Muscle of back (tissue), 11 donors: ENCODE measurements around the gene ERBIN. TPM values are rescaled to one million over a fixed set of nuclear protein-coding genes. Genes with fewer than 3 reads are reported as not detected.
"Not testable (repeated sequence)": the region's sequence is repeated elsewhere in the genome, so short reads cannot be mapped to it uniquely, and the experiment has no call there.

ENCODE experiments used
- DNase-seq, 3 donors: peaks; one replicate each; pipeline versions ENCODE4 v3.0.0 to v3.0.0-alpha.2; 2013
- polyA plus RNA-seq, 10 donors: library from polyadenylated mRNA; unstranded; fragments of 120-200 nt; gene quantifications; one replicate each; pipeline ENCODE4 v1.2.1, GENCODE V29; 2013; ENCODE audit not compliant: insufficient read length in 10 of 10

ERBIN gene
- polyA plus RNA-seq, 10 donors: 37.4 to 53.0 (median 49.6) TPM

DNA sequence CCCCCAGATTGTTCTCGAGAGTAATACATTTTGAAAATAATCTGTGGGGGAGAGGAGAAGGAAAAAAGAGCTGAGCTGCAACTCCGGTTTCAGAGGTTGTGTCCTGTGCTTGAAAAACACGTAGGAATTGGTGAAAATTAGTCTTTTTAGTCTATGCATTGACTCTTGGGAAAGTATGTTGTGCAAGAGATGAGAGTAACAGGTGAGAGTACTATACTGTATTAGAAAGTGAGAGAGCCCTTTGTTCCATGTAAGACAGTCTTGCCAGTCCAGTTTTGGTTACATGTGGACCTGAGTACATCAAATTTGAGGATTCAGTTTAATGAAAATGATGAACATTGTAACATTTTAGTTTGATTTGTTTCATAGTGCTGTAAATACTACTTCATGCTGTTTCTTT is 27.8 kb downstream of the ERBIN start:
- DNase-seq: no peak

DNA sequence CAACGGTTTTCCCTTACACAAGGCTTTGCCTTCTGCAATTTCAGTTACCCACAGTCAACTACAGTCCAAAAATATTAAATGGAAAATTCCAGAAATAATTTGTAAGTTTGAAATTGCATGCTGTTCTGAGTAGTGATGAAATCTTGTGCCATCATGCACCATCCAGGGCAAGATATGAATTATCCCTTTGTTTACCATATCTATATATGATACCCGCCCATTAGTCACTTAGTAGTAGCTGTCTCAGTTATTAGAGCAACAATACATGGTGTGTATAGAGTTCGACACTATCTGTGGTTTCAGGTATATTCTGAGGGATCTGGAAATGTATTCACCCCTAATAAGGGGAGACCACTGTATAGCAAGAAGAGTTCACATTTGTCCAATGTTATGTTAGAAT is 29.4 kb downstream of the ERBIN start:
- DNase-seq: no peak

DNA sequence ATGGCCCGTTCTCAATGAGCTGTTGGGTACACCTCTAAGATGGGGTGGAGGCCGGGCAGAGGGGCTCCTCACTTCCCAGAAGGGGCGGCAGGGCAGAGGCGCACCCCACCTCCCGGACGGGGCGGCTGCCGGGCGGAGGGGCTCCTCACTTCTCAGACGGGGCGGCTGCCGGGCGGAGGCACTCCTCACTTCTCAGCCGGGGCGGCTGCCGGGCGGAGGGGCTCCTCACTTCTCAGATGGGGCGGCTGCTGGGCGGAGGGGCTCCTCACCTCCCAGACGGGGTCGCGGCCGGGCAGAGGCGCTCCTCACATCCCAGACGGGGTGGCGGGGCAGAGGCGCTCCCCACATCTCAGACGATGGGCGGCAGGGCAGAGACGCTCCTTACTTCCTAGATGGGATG is 31.3 kb downstream of the ERBIN start:
- DNase-seq: not testable (repeated sequence)

DNA sequence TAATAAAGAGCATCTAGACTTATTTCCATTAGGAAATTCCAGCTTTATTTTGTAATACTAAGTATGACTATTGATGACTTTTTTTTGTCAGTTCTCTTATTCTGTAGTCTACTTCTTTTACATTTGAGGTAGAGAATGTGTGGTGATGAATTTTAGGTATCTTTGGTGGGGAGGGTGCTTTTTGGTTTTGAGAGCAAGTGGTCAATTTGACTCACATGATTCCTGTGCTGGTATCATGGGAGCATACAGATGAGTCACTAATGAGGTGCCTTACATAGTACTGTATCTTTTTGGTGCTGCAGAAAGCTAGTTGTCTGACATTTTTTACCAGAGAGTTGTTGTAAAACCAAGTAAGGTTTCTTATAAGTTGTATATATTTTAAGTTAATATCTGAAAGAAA is 35.3 kb downstream of the ERBIN start:
- peak in 1 of 3 donors; percentile 25 for DNase-seq

DNA sequence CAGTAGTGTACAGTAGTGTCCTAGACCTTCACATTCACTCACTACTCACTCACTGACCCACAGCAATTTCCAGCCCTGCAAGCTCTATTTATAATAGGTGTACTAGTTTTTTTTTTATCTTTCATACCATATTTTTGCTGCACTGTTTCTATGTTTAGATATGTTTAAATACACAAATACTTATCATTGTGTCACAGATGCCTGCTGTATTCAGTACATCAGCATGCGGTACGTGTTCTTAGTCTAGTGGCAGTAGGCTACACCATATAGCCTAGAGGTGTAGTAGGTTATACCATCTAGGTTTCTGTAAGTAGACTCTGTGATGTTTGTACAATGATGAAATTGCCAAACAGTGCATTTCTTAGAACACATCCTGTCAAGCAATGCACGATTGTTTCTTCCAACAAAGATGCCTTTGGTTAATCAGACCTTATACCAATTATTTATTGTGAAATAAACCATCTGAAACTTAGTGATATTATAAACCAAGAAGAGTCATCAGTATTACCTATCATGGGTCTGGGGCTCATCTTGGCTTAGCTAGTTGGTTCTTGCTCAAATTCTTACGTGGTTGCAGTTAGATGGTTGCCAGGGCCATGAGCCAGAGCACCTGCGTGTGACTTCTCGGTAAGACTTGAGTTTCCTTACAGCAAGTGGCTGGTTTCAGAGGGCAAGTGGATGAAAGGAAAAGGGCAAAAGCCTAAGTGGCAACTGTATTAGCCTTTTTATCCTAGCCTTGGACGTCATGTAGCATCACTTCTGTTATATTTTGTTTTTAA is 41.1 kb downstream of the ERBIN start:
- no peak for DNase-seq

DNA sequence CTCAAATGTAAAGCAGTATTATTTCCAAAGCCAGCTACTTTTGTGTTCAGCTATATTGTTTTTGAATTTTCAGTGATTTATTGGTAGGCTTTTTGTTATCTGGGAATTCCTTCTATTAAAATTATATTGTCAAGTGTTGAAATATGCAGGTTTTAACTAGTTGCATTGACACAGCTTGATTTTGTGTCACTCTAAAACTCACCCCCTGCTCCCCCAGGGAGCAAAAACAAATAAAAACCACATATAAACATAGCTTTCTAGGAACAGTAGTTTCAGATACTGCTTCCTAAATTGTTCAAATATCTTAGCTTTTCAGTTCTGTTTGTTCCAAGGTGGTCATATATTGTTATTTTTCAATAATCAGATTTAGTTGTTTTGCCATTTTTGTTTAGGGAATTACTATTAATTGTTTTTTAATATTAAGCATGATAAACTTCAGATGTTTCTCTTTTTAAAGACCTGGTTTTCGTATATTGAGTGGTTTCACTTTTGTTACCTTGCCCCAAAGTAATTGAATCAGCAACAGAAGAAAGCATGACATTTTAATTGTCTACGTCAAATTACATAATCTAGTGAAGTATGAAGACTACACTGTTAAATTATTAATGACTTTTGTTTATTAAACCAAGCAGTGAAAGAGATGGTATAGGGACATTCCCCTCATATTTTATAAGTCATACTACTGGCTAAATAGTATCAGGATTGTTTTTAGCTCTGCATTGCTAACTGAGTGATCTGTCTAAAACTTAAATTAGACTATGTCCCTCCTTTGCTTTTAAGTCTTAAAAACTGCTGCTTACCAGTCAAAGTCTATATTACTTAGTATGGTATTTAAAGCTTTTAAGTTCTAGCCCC is 43.4 kb downstream of the ERBIN start:
- DNase-seq: no peak

DNA sequence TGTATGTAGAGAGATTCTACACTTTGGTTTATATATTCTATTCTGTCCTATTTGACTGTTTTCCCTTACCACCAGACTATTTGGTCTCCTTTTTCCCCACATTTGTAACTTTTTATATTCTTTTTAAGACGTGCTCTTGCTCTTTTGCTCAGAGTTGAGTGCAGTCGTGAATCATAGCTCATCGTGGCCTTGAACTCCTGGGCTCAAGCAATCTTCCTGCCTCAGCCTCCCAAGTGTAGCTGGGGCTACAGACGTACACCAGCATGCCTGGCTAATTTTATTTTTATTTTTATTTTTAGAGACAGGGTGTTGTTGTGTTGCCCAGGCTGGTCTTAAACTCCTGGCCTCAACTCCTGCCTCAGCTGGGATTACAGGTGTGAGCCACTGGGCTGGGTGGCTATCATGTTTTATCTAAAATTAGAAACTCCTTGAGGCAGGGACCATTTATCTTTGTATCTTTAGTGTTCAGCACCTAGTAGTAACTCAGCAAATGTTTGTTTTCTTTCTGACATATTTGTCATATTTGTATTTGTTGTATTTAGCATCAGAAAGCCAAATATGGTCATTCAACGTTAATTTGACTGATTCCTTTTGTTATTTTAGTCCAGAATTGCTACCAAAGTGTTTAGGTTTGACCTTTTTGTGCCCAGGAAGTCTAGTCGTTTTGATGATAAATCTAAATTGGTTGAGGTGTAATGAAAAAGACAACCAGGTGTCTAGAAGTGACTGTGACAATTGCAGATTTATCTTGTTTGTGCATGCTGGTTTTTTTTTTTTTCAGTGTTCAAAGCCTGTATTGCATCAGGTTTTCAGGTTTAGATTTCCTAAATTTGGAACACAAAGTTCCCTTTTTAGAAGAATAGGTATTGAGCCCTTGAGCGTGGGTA is 44.3 kb downstream of the ERBIN start:
- DNase-seq: no peak

DNA sequence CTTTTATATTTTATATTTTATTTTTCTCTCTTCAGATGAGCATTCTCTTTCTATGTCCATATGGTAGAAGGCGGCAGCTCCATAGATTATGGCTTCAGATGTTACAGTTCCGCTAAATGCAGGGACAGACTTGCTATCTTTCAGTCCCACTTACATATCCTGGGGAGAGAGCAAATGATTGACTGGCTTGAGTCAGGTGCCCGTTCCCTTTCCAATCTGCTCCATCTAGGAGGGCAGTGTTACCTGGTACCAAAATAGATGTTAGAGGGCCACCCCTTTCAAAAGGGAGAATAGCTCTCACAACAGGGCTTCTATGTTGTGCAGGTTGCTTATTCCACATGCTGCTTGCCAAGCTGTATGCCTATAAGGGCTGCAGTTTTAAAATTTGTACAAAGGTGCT is 45.3 kb downstream of the ERBIN start:
- no peak for DNase-seq

DNA sequence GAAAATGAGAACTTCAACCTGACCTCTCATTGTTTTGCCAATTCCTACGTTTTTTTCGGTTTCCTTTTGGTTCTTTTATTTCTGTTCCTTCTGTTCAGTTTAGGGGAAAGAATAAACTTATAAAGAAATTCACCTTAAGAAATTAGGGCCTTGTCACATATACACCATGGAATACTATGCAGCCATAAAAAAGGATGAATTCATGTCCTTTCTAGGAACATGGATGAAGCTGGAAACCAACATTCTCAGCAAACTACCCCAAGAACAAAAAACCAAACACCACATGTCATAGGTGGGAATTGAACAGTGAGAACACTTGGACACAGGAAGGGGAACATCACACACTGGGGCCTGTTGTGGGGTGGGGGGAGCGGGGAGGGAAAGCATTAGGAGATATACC is 46.5 kb downstream of the ERBIN start:
- DNase-seq: not testable (repeated sequence)

DNA sequence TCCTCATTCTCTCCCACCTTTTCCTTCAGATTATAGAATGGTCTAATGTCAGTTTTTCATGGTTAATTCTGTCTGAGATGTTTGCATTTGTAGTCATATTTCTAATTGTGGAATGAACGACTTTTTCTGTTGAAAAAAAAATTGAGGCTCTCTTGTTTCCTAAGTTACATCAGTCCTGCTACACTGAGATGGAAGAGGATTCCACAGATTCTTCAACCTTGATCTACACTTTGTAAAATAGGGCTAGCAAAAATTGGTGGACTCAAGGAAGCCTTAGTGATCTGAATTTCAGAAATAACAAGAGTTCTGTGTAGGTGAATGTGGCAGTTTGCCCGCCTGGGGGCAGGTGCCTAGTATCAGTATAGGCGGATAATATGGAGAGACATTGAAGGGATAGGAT is 51.9 kb downstream of the ERBIN start:
- DNase-seq: no peak

DNA sequence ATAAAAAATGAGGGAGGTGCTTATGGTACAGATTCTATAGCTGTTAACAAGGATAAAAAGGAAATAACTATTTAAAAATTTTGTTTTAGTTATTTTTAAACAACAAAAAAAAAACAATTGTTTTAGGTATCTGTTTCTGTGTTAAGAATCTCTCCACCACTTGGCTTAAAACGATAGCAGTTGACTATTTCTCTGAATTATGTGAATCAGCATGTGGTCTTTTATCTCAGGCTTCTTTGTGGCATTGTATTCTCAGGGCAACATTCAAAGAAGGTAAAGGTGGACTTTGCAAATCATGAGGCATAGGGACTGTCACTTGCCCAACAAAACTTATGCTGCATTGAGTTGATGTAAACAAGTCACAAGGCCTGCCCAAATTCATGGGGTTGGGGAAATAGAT is 55.2 kb downstream of the ERBIN start:
- no peak for DNase-seq

DNA sequence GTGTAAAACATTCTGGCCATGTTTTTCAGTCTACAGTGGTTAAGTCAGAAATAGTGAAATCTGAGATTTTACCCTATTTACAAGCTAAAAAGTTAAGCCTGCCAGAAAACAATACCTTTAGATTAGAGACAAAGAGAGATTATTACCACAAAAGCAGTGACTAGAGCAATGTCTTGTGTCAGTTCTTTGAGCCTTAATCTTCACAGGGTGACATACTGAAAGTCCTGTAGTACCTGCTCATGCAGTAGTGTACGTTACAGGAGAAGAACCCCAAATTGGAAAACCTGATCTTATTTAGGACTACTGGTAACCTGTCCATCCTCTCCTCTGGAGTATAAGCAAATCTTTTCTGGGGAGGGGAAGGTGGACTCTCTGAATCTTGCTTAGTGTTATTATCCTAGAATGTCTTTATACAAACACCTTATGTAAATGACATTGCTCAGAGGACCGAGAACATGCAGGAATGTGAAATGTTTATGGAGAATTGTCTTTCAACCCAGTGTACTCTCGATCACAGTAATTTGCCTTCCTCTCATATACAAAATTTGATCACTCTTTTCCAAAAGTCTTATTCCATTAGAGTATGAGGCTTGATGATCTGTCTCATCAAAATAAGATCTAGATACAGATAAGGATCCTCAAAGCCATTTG is 55.7 kb downstream of the ERBIN start:
- DNase-seq: no peak

DNA sequence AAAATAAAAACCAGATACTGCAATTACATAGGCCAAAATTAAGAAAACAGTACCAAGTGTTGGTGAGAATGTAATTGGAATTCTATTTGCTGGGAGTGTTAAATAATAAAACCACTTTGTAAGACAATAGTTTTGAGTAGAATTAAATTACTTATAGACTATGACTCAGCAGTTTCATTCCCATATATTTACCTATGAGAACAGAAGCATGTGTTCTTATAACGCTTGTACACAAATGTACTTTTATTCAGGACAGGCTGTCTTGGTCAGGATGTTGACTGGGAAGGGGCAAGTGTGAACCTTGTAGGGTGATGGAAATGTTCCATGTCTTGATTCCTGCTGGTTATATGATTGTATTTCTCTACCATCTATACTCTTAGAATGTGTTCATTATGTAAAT is 56.3 kb downstream of the ERBIN start:
- no peak for DNase-seq

DNA sequence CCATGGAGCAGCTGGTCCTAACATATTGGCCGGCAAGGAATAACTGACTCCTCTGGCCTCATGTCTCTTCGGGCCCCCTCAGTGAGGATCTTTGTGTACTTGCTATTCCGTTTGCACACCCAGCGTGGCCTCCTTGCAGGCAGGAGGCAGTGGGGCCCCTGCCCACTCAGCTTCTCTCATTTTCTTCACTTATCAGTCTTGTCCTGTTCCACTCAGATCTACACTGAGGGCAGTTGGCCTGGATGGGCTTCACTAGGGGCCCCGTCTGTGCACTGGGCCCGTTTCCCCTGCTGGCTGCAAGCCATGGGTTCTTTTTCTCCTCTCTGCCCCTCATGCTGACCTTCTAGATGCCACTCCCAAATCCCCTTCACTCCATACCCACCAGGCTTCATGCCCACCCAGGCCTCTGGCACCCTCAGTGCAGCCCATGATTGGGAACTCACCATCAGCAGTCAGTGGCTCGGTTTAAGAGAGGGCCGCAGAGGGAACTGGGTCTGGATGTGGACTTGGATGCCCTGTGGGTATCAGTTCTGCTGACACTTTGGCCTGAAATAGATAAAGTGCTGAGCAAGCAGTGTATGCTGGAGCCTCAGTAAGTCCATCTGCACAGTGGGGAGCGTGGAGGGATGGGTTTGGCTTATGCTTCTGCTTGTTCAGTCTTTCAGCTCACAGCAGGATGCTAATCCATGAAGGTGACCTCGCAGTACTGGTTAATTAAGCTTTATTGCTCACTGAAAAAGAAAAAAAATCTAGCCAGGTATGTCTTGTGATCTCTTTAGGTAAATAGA is 57.9 kb downstream of the ERBIN start:
- DNase-seq: no peak

DNA sequence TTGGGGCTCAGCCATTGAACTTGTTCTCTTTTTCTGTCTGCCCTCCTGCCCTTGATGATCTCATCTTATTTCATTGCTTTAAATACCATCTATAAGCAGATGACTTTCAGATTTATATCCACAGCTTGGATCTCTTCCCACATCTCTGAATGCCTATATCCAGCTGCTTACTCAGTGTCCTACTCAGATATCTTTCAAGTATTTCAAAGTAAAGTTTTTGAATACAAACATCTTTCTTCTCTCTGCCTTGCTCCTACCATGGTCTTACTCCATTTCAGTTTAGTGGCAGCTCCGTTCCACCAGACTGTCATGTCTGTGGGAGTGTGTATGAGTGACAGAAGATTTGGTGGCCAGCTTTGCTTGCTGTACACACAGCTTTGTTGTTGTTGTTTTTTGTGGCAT is 59.7 kb downstream of the ERBIN start:
- DNase-seq: peak; percentile 40 to 75 (median 74)

DNA sequence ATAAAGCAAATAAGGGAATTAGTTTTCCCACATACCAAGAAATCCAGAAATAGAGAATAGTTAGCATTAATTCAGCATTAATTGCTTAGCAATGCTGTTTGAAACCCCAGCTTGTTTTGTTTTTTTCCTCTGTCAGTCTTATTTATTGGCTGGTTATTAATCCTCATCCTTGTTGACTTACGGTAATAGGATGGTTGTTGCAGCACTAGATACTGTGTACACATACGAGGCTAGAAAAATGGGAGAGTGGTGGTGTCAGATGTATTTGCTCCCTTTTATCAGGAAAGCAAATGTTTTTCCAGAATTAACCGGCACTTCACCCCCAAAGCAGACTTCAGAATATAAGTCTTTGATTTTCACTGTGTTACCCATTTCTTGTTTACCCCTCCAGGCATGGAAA is 60.4 kb downstream of the ERBIN start:
- DNase-seq: no peak

DNA sequence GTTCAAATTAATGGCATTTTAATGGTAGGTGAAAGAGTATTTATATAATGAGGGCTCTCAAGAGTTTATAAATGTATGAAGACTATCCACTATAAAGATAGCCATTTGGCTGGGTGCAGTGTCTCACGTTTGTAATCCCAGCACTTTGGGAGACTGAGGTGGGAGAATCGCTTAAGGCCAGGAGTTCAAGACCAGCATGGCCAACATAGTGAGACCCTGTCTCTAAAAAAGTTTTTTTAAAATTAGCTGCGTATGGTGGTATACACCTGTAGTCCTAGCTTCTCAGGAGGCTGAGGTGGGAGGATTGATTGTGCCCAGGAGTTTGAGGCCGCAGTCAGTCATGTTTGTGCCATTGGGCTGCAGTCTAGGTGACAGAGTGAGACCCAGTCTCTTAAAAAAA is 61.6 kb downstream of the ERBIN start:
- DNase-seq: no peak

DNA sequence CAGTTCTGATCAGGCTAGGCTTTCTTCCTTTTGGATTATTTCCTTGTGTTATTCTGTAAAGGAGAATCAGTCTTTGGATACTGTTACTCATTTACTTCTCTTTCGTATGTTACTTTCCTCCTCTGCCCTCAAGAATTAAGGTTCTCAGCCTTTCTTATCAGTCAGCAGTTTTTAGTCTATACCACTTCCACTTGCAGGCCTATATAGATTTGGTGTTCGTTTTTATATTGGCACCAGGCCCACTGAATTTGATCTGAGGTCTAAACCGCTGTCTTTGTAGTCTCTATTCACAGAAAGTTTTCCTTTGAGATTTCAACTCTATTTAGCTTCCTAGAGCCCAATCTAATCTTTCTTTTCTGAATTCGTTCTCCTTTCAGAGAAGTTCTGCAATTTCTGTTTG is 62.8 kb downstream of the ERBIN start:
- DNase-seq: no peak

DNA sequence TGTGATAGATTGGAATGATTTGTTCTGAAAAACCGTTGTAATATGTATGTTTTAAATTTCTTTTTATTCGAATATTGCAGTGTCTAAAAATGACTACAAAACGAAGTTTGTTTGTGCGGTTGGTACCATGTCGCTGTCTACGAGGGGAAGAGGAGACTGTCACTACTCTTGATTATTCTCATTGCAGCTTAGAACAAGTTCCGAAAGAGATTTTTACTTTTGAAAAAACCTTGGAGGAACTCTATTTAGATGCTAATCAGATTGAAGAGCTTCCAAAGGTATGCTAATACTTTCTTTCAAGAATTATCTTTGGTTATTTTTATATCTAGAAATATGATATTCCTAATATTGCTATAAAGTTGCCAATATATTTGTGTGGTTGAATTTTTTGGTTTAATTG is 66.3 kb downstream of the ERBIN start:
- no peak for DNase-seq

DNA sequence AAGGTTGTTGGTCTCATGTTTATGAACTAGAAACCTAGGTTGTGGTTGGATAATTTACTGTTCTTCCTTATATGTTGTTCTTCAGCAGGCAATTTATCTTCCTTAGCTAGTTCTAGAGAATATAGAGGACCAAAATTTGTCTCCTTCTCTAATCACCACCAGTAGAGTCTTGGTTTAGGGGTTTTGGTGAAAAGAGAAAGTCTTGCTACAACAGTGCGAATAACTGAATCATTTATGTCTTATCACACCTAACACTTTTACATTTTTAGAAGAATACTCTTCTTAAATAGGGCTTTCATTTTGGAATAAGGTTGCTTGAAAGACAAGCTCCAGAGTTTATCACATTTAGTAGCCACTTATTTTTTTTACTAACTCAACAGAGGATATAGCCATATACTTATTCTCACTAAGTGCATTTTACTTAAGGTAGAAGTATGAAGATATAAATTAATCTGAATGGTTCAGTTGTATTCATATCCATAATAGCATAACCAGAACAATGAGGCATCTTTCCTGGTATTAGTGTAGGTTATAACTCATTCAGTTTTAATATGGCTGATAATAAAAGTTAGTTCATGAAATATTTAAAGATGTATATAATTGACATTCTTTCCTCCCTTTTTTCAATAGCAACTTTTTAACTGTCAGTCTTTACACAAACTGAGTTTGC is 67.9 kb downstream of the ERBIN start:
- DNase-seq: no peak
